A673 (cell line): Measurements from ENCODE around the gene ABCB9.

Experiments
- EZH2 ChIP-seq: fragments of 200-600 bp; sonication (generic); IDR thresholded peaks from 2 replicates; pipeline ENCODE4 v1.6.1; 2017; ENCODE audit warnings: borderline replicate concordance, low read depth, mild to moderate bottlenecking, mixed read lengths, antibody characterized with exemption, low read length; ENCODE audit not compliant: poor library complexity, severe bottlenecking
- TF ChIP-seq, protein P1 (sequence below): fragments of 300-800, 200-600 bp; sonication (generic); conservative IDR thresholded peaks from 2 replicates; pipeline ENCODE4 v1.5.1; 2017; ENCODE audit warnings: low read depth, mild to moderate bottlenecking, antibody characterized with exemption, low read length, moderate library complexity, mixed read lengths

DNA sequence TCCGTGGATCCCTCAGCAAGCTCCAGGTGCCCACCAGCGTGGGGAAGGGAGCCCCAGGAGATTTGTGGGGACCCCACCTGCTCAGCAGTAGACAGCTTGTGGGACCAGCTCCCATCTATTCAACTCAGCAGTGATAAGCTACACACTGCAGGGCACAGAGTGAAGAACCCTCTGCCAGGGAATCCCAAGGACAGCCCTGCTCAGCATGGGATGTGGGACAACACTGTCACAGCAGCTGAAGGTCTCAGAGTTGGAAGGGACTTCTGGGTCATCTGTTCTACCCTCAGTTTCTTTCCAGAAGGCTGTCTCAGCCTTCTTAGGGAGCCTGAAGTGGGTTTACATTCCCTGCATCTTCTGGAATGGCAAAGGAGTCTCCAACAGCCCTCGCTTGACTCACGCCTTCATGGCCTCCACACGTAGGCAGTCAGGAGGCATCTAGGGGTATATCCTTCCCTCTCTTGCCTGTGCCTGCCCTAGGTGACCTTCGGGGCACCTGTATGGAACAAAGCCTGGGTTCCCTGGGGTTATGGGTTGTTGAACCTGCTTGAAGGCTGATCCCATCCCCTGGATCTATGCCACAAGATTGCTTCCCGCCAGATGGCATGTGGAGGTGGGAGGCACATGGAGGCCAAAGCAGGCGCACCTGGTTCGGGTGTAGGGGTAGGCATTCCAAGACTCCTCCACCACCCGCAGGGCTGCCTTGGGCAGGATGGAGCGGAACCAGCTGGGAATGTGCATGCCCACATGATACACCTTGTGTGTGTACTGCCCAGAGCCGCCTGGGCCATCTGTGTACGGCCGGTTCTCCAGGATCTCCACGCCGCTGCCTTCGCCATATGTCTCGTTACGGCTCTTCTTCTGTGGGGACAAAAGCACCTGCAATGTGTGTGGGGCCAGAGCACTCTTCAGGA lies 47.2 kb upstream of the ABCB9 start:
- TF ChIP-seq, protein P1, sequence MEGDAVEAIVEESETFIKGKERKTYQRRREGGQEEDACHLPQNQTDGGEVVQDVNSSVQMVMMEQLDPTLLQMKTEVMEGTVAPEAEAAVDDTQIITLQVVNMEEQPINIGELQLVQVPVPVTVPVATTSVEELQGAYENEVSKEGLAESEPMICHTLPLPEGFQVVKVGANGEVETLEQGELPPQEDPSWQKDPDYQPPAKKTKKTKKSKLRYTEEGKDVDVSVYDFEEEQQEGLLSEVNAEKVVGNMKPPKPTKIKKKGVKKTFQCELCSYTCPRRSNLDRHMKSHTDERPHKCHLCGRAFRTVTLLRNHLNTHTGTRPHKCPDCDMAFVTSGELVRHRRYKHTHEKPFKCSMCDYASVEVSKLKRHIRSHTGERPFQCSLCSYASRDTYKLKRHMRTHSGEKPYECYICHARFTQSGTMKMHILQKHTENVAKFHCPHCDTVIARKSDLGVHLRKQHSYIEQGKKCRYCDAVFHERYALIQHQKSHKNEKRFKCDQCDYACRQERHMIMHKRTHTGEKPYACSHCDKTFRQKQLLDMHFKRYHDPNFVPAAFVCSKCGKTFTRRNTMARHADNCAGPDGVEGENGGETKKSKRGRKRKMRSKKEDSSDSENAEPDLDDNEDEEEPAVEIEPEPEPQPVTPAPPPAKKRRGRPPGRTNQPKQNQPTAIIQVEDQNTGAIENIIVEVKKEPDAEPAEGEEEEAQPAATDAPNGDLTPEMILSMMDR, result no peak
- TF ChIP-seq EZH2, result no peak
